Astrocyte of the cerebellum (primary cell): ENCODE data around the gene ADCY3.
"Not testable (repeated sequence)": the region's sequence is repeated elsewhere in the genome, so short reads cannot be mapped to it uniquely, and the experiment has no call there.

Source experiments
- DNase-seq: peaks from one replicate; pipeline ENCODE4 v3.0.0-alpha.2; 2011; ENCODE audit warnings: low read depth
- H3K4me3 ChIP-seq: 2 replicates; pipeline ENCODE4 v1.5.1; 2011; ENCODE audit warnings: mild to moderate bottlenecking, low read depth, low read length, moderate library complexity
- CTCF ChIP-seq: IDR thresholded peaks from 2 replicates; pipeline ENCODE4 v1.5.1; 2012; ENCODE audit warnings: low read length, low read depth, moderate library complexity, mild to moderate bottlenecking; ENCODE audit errors: missing control alignments
- in situ Hi-C: cut with HindIII; loops from 2 replicates; pipeline ENCODE4 v1.10.0; 2017; ENCODE audit warnings: low sequenced_read_pairs

The ADCY3 gene

GRCh38 chr2:24809316-24810007 lies 110.6 kb downstream of the ADCY3 start:
- no peak overlapping the region for H3K4me3 ChIP-seq
- DNase-seq: no peak
- in situ Hi-C loops: loop anchor here (25.0 kb wide), 1 partner anchor 397 kb away; no protein-coding TSS in a partner anchor
- no peak for TF ChIP-seq CTCF

GRCh38 chr2:24806661-24807036 lies 113.4 kb downstream of the ADCY3 start:
- TF ChIP-seq CTCF: no peak
- DNase-seq: no peak
- in situ Hi-C loops: loop anchor here (25.0 kb wide), 1 partner anchor 394 kb away; no protein-coding TSS in a partner anchor
- H3K4me3 ChIP-seq: no peak overlapping the region

- in situ Hi-C loops: loop anchor here (25.0 kb wide), 1 partner anchor 394 kb away; no protein-coding TSS in a partner anchor
- not testable (repeated sequence) for DNase-seq, H3K4me3 ChIP-seq
These were observed 114.0 kb downstream of the ADCY3 start for GRCh38 chr2:24805811-24806660.

- not testable (repeated sequence) for H3K4me3 ChIP-seq, DNase-seq
- in situ Hi-C loops: loop anchor here (25.0 kb wide), 1 partner anchor 388 kb away; no protein-coding TSS in a partner anchor
These were observed 119.5 kb downstream of the ADCY3 start for GRCh38 chr2:24800487-24800886.

GRCh38 chr2:24797644-24798043 lies 122.4 kb downstream of the ADCY3 start:
- H3K4me3 ChIP-seq: no peak overlapping the region
- TF ChIP-seq CTCF: no peak
- in situ Hi-C loops: no loop called here
- no peak for DNase-seq

GRCh38 chr2:24793761-24794435 lies 126.1 kb downstream of the ADCY3 start:
- no peak for TF ChIP-seq CTCF
- no peak for DNase-seq
- in situ Hi-C loops: no loop called here
- H3K4me3 ChIP-seq: peak overlapping the region; percentile 88

- peak within 1 kb of the TSS; percentile 88 for H3K4me3 ChIP-seq
- peak; percentile 93 for DNase-seq
- peak; percentile 48 for TF ChIP-seq CTCF
- in situ Hi-C loops: no loop called here
These were observed 126.9 kb downstream of the ADCY3 start, which contains the start of the genes CENPO and PTRHD1 for GRCh38 chr2:24792874-24793760. Gene CENPO (plus strand): TSS chr2:24793425. CDS start chr2:24793920, 495 bp downstream. Gene PTRHD1 (minus strand): TSS chr2:24793391. CDS start chr2:24793377, 14 bp downstream.
